CD4-positive, alpha-beta T cell treated with Interferon alpha-2 for 1 hour (primary cell): ENCODE results near the gene GNAI3.
"Not testable (repeated sequence)": the region's sequence is repeated elsewhere in the genome, so short reads cannot be mapped to it uniquely, and the experiment has no call there.

Source experiments
- DNase-seq, 2 donors: peaks; one replicate each; pipeline ENCODE4 v3.0.0-alpha.2; 2020 to 2022

The GNAI3 gene

DNA sequence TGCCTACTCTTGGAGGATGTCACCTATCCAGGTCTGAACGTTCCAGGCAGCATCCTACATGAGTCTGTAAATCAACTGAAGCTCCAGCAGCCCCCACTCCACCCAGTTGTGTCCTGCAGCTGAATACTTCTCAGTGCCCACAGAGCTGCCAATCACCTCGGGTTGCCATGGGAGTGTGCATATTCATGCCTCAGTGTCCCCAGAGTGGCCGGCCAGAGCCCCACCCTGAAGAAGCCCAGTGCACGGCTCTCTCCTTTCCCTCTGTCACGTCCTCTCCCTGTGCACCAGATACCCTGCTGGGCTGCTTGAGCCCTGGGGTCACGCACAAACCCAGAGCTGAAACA lies 91.4 kb downstream of the GNAI3 start:
- no peak for DNase-seq

DNA sequence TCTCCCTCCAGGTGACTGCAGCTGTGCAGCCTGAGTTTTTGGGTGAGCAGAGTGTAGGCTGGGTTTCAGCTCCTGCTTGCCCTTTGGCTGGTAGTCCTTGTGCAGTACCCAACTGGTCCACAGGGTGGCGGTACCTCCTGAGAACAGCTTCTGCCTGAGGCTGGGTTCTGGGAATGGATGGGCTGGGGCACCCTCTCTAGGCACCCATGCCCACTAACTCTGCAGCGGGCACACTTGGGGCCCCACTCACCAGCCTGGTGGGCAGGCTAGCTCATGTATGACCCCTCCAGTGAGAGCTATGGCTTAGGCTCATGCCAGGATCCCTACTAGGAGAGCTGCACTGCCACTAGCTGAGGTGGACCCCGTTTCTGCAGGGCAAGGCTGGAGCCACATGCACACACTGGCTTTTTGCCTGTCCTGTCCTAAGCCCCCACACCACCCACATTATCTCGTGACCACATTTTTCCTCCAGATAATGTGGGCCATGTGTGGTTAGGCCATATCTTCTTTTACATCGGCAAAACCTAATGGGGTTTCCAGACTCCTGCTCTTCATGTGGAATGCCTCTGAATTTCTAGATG lies 92.0 kb downstream of the GNAI3 start:
- peak; percentile 83 to 88 for DNase-seq

DNA sequence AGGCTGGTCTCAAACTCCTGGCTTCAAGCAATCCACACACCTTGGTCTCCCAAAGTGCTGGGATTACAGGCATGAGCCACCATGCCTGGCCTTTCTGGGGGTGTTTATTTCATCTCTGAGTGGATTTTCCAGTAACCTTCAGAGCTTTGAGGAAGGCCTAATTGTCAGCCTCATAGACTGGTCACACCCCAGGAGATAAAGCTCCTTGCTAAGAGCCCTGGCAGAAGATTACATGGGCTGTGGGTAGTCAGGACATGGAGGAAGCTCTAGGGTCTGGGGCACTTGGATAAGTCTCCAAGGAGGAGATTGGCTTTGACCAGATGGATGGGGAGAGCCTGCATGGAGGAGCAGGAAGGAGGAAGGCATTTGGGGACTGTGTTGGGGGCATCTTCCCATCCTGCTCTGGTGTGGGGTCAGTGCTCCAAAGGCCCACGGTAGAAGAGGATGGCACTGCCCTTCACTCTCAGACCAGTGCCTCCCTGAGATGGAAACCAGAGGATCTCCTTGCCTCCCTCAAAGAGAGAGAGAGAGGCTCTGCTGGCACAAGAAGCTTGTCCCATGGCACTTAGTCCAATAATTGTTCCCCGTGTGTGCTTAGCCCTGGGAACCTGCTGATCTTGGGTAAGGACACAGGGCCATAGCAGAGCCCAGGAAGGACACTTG lies 92.8 kb downstream of the GNAI3 start:
- no peak for DNase-seq

DNA sequence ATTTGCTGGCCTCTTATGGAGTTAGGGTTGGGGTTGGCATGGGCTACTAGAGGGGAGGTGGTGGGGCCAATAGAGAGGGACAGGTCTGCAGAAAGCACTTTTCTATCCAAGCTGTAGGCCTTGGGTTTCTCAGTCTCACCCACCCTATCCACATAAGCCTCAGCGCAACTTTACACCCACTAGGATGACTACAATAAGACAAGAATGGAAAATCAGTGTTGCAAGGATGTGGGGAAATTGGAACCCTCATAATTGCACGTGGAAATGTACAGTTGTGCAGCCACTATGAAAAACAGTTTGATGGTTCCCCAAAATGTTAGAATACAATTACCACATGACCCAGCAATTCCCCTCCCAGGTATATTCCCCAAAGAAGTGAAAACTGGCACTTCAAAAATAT lies 93.4 kb downstream of the GNAI3 start:
- no peak for DNase-seq

DNA sequence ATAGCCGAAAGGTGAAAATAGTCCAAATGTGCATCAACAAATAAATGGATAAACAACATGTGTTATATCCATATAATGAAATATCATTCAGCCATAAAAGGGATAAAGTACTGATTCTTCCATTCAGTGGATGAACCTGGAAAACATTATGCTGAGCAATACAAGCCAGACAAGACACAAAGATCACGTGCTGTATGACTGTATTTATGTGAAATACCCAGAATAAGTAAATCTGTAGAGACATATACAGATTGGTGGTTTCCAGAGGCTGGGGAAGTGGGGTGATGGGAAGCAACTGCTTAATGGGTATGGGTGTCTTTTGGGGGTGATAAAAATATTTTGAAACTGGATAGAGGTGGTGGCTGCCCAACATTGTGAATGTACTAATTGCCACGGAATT lies 94.2 kb downstream of the GNAI3 start:
- DNase-seq: no peak

DNA sequence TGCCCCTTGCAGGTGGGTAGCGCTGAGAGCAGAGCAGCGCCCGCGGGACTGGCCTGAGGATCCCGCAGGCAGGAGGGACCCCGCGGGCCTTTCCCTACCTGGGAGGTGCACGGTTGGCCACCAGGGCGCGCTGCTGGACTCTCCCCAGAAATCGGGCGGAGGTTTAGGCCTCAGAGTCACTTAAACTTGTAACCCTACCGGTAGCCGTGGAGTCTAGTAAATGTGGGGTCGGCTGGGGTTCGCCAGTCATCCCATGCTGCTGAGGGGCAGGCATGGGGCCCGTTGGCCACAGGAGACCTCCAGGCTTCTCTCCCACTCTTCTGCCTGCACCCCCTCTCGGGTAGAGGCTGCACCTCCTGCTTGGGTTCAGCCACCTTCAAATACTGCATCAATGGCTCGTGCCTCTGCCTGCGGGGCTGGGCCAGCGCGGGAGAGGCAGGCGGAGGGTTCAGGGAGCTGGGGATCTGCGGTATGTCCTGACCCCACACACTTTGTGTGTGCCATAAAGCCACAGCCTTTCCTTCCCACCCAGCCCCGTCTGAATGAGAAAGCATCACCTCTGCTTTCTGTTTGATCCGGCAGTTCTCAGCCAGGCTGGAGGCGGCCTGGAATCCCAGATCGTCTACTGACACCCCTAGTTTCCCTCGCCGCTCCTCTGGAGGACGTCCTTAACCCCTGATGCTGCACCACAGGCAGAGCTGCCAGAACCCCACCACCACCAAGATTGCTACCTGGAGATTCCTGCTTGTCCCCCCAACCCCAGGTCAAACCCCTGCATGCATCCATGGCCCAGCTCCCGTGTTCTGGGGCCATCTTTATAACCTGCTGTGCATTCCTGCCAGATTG lies 95.2 kb downstream of the GNAI3 start:
- DNase-seq: peak; percentile 81 to 86

DNA sequence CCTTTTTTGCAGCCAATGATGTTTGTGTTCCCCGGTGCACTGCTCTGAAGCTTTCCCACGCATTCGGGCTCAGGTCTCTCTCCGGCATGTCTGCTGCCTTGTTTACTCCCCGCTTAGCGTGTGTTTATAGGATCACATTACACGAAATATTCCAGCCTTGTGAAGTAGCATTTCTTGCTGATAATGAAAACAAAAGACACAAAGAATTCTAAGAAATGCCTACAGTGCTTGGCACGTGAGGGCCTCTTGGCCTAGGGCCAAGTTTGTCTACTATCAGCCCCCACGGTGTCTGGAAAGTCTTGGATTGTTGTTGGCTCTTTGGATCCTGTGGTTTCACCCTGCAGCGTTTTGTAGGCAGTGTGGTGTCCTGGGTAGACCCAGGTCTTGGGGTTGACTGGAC lies 96.3 kb downstream of the GNAI3 start:
- DNase-seq: no peak

DNA sequence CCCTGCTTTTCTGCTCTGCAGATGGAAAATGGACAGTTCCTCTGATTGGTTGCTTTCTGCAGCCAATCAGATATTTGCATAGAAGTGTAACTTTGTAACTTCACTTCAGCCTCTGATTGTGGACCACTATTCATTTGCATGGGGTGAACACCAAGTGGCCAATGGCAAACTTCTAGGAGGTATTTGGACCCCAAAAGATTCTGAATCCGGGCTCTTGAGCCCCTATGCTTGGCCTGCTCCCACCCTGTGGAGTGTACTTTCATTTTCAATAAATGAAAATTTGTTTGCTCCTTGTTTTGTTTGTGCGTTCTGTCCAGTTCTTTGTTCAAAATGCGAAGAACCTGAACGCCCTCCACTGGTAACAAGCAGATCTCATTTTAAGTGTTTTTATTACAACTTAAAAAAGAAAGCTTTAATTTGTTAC lies 101.1 kb downstream of the GNAI3 start:
- DNase-seq: no peak

DNA sequence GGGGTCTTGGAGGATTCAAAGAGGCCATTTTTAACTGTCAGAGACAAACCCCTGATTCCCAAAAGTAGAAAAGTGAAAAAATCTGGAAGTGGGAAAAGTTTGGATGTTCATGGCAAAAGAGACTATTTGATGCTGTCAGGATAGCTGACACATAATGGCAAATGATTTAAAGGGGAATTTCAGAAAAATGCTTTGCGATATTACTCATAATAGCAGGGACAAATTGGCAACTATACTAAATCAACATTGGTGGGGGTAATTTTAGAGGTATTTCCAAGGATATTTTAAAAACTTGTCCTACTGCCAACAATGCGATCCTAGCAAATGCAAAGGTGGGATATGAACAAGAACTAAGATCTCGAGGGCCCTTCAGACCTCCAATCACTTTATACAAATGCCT lies 102.2 kb downstream of the GNAI3 start:
- no peak for DNase-seq

DNA sequence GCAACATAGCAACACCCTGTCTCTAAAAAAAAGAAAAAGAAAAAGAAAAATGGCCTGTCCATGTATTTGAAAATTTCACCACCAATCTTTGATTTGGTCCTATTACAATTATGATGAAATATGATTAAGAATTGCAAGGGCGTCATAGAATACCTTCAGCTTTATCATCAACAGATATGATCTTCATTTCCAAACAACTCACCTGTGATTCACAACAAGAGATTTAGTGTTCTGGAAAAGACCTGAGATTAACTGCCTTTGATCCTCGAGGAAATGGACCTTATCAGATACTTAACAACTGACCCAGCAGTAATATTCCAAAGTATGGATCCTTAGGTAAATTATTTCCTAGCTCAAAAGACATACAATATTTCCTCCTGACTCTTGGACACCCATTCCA lies 104.0 kb downstream of the GNAI3 start:
- DNase-seq: no peak

DNA sequence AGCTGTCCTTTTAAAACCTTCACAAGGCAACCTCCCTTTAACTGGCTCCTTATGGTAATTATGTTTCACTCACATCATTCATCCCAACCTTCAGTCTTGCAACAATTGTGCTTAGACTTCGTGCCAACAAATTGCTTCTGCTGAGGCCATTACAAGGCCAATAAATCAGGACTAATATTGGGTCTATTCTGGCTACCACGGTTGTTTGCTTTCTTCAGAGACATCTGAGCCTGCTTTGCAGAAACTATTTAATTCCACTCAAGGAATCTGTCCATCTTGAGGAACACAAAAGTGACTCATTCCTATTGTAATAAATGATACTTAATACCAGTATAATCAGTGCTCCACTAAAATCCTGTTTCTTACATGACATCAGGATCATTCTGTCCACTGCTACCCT lies 104.9 kb downstream of the GNAI3 start:
- no peak for DNase-seq

DNA sequence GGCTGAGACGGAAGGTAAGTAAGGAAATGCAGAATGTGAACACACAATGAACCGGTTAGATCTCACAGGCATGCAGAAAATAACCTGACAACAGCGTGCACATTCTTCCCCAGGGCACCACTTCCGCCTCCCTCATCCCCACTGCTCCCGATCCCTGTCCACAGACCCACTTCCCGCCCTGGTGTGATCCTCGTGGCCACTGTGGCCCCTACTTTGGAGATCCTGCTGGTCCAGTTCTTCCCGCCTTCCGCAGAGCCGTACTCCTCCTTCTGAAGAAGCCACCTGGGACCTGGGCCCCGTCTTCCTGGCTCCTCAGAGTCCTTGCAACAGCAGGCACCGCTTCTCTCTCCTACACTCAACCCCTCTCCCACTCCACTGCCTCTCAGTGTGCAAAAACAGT lies 106.1 kb downstream of the GNAI3 start:
- no peak for DNase-seq

DNA sequence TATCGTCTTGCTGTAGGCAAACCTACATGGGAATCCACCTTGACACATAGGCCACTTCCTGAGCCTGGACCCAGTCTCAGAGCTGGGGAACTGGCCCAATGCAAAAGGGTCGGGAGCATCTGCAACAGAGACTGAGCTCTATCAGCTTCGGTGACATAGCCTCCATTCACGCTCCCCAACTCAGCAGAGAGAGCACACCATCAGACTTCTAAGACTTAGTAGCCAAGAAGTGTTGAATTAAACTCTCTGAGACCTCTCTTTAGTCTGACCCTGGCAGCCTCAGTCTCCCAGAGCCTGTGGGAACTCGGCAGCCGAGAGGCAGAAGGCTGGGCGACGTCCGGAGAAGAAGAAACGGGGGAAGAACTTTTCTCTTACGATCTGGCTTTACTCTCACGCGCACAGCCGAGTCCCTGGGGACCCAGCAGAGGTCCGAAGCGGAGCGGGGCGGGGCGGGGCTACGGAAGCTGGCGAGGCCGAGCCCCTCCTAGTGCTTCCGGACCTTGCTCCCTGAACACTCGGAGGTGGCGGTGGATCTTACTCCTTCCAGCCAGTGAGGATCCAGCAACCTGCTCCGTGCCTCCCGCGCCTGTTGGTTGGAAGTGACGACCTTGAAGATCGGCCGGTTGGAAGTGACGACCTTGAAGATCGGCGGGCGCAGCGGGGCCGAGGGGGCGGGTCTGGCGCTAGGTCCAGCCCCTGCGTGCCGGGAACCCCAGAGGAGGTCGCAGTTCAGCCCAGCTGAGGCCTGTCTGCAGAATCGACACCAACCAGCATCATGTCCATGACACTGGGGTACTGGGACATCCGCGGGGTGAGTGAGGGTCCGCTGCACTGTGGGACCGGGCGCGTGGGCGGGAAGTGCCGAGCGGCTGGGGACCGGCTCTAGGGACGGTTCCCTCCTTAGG lies 107.5 kb downstream of the GNAI3 start, which contains the start of gene GSTM4:
Gene GSTM4 (plus strand): TSS at position 485 of the 905 bp plus-strand sequence. CDS start 291 bp downstream, at position 776.
- DNase-seq: peak; percentile 66 to 67

DNA sequence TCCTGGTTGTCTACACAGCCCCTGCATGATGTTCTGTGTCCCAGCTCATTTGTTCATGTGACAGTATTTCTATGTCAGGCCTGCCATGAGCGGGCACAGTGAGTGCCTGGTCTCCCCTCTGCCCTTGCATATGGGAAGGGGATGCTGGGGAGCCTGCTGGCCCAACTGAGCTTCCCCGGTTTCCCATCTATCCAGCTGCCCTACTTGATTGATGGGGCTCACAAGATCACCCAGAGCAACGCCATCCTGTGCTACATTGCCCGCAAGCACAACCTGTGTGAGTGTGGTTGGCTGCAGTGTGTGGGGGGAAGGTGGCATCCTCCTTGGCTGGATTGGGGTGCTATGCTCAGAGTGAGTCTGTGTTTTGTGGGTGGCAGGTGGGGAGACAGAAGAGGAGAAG lies 109.0 kb downstream of the GNAI3 start:
- DNase-seq: no peak

DNA sequence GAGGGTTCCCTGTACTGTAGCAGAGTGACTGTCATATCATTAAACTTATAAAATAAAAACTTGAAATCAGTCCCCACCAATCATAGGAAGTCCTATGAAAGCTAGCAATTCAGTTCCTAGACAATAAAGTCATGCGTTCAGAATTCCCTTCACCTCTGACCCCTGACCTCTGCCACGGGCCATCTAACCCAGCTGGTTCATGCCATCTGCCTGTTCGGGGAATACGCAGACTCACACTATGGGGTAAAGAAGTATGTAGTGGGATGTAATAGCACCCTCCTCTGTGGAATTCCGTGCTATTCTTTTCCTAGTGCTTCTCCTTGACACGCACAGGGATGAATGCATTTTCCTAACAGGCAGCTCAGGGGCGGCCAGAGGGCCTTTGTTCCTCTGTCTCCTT lies 109.6 kb downstream of the GNAI3 start:
- DNase-seq: no peak

DNA sequence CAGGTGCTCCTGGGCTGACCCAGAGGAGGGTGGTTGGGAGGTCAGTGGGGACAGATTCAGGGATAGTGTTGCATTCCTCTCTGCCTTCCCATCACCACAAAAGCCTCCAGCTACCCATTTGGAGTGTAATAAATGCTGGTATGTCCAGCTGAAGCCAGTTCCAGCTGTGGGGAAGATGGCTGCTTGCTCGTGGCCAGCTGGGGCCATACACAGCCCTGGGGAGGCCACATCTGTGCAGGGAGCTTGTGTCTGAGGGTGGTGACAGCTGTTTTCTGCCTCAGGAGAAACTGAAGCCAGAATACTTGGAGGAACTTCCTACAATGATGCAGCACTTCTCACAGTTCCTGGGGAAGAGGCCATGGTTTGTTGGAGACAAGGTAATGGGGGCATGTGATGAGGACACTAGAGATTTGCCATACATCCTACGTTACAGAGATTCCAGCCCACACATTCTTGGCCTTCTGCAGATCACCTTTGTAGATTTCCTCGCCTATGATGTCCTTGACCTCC lies 110.2 kb downstream of the GNAI3 start:
- DNase-seq: no peak

DNA sequence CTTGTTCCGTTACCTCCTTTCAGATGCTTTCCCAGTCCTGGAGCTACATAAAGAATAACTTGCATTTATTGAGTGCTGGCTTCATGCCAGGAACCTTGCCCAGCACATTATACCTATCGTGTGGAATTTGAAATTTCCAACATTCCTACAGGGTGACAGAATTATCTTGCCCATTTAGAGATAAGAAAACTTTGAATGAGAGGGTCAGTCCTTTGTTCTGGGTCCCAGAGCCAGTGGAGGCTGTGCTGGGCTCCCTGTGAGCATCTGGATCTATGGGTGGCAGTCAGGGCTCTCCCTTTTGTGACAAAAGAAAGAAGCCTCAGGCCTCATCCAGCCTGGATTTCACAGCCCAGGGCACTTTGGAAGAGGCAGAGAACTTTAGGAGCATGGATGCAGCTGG lies 110.7 kb downstream of the GNAI3 start:
- DNase-seq: no peak

DNA sequence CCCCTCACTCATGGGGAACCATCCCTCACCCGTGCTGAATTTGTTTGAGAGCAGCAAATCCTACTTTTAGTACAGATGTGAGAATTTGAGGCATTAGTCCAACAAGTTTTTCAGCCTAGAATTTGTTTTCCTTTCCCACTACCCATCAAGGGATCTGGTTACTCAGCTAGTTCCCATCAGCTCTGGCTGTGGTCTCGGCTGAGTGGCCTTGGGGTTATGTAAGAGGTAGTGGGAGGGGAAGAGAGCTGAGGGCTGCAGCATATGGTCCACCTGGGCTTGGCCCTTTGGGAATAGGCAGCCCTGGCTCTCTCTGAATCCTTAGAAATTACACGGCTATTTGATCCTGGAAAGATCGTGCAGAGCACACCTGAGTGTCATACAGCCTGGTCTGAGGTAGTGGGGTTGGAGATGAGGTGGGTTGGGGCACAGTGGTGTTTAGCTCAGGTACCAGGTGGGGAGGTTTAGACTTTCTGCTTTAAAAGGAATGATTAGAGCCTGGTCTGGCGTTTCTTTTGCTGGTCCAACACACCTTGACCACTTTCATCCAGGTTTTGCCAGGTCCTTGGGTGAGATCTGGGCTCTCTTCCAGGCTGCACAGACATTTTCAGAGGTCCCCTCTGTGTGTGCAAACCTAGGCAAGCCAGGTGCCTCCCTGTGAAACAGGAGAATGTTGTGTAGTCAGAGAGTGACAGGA lies 111.7 kb downstream of the GNAI3 start:
- no peak for DNase-seq

DNA sequence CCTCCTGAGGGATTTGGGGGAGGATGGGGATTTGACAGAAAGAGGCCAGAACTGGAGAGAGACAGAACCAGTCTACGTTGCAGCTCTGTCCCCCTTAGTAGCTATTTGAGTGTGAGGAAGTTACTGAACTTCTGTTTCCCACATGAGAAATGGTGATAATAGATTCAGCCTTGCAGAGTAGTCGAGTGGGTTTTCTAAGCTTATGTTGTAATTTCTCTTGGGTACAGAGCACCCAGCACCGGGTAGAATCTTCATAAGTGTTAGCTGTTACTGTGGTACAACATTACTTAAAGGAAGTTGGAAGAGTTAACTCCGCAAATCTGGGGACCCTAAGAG lies 112.2 kb downstream of the GNAI3 start:
- DNase-seq: not testable (repeated sequence)

DNA sequence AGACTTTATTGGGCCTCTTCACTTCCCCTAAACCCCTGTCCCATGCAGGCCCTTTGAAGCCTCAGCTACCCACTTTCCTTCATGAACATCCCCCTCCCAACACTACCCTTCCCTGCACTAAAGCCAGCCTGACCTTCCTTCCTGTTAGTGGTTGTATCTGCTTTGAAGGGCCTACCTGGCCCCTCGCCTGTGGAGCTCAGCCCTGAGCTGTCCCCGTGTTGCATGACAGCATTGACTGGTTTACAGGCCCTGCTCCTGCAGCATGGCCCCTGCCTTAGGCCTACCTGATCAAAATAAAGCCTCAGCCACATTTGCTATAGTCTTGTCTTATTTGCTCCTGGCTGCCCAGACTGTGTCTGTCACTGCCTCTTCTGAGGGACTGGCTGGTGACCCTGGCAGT lies 113.0 kb downstream of the GNAI3 start:
- no peak for DNase-seq

DNA sequence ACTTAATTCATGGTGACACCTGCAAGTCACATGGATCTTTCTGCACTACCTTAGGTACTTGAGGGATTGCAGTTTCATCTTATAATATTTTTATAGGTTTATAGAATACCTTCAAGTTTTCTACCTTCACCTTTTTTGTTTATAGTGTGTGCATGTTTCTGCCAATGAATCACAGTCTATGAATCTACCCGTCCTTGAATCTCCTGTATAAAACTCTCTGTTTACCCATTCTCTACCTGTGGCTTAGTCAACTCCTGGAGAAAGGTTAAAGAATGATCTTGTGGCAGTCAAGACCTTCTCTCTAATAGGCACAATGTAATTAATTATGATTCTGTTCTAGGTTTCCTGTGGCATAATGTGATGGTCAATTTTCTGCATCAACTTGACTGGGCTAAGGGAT lies 116.3 kb downstream of the GNAI3 start:
- DNase-seq: no peak

DNA sequence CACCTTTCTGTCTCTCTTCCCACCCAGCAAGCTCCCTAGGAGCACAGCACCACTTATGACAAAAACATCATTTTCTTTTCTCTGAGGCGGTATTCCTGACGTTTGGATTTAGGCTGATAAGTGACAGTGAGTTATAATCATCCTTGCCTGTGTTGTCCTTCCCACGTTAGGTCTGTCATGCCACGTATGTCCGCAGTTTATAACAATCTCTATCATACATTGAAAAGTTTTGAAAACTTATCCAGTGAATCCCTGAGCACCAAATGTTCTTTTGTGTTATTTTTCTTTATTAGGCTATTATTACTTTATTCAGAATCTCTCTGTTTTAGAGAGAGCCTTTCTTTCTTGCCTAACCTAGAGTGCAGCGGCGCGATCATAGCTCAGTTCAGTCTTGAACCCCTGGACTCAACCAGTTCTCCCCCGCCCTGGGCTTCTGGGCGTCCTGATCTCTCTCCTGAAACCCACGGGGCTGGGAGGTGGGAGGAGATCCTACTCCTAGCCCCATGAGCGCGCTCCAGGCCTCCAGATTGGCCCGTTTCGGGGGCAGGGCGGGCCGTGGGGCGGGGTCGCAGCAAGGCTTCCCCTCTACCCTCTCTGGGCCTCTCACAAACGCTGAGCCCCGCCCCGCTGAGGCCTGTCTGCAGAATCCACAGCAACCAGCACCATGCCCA lies 119.2 kb downstream of the GNAI3 start, which contains the start of gene GSTM2:
Gene GSTM2 (plus strand): TSS at position 606 of the 671 bp plus-strand sequence. CDS start 59 bp downstream, at position 665.
- DNase-seq: peak; percentile 76 to 77
